Activated naive CD8-positive, alpha-beta T cell treated with anti-CD3 and anti-CD28 coated beads, Interleukin-2, amount 50 U/mL, for 16 hours (primary cell): ENCODE data around the gene CFAP126.
"Not testable (repeated sequence)": the region's sequence is repeated elsewhere in the genome, so short reads cannot be mapped to it uniquely, and the experiment has no call there.

ENCODE experiments used
- DNase-seq: peaks from one replicate; pipeline ENCODE4 v3.0.0-alpha.2; 2020; ENCODE audit warnings: low read depth, low spot score

Gene CFAP126, protein sequence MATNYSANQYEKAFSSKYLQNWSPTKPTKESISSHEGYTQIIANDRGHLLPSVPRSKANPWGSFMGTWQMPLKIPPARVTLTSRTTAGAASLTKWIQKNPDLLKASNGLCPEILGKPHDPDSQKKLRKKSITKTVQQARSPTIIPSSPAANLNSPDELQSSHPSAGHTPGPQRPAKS

DNA sequence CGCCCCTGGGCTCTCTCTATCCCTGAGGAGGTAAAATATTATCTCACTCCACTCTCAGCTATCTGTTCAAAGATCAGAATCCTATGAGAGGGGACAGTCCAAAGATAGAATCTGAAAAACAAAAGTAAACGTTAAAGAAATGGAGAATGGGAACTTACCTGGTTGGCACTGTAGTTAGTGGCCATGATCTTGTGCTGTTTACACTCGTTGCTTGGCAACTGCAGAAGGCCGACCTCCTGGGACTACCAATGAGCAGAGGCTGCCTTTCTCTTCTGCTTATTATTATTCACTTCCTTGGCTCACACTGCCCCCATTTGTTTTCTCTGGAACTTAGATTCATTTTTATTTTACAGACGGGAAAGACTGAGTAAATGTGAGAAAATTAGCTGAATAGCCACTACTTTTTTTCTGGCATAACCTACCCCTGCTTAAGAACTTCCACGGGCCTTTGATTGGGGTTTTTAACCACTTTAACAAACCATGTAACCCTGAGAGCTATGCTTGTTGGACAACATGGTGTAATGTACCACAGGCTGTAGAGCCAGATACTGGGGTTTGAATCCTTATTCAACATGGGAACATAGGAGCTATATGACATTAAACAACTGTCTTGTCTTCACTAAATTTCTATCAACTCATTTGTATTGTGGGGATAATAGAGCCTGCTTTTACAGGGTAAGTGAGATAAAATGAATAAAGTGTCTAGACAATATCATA lies at the start of gene CFAP126:
Gene CFAP126, minus strand, starts transcription at position 193 of the 717 bp plus-strand sequence. Its CDS starts 8 bp downstream, at position 185.
- no peak for DNase-seq

DNA sequence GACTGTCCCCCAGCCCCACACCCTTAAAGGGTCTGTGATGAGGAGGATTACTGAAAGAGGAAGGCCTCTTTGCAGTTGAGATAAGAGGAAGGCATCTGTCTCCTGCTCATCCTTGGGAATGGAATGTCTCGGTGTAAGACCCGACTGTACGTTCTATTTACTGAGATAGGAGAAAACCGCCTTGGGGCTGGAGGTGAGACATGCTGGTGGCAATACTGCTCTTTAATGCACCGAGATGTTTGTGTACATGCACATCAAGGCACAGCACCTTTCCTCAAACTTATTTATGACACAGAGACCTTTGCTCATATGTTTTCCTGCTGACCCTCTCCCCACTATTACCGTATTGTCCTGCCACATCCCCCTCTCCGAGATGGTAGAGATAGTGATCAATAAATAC lies 45.4 kb upstream of the CFAP126 start:
- DNase-seq, result not testable (repeated sequence)

DNA sequence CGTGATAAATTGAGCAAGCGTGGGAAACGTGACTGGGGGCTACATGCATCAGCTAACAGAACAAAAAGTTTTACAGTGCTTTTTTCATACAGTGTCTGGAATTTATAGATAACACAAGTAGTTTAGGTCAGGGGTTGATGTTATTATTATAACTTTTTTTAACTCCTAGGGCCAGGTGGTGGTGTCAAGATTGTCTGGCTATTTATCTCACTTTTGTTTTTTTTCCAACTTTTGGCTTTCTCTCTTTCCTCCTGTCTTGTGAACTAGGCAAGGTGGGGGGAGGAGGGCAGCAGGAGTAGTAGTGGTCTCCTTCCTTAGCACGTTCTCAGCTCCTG lies 42.9 kb upstream of the CFAP126 start:
- DNase-seq, result not testable (repeated sequence)

DNA sequence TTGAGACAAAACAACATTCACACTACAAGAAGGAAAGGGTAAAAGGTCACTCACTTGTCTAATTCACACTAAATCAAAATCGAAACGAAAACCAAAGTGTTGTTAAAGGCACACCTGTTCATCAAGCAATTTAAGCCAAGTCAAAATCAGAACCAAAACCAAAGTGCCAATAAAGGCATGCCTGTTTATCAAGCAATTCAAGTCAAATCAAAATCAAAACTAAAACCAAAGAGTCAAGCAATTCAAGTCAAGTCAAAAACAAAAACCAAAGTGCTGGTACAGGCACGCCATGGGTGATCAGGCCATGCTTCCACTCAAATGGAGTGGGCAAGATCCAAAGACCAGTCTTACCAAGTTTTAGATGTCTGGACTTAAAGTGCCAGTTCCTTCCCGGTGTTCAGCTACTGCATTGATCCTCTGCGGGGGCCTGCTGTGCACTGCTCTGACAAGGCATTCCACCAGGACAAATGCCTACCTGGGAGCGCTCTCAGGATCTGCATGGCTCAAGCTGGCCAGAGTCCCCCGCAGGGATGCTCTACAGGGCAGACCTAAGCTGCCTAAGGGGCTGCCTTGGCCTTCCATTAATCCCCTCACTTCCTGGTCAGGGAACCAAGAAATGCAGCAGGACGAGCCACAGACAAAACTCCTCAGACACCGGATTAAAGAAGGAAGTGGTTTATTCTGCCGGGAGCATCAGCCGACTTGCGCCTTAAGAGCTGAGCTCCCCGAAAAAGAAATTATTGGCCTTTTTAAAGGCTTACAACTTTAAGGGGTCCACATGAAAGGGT lies 42.4 kb upstream of the CFAP126 start:
- not testable (repeated sequence) for DNase-seq

DNA sequence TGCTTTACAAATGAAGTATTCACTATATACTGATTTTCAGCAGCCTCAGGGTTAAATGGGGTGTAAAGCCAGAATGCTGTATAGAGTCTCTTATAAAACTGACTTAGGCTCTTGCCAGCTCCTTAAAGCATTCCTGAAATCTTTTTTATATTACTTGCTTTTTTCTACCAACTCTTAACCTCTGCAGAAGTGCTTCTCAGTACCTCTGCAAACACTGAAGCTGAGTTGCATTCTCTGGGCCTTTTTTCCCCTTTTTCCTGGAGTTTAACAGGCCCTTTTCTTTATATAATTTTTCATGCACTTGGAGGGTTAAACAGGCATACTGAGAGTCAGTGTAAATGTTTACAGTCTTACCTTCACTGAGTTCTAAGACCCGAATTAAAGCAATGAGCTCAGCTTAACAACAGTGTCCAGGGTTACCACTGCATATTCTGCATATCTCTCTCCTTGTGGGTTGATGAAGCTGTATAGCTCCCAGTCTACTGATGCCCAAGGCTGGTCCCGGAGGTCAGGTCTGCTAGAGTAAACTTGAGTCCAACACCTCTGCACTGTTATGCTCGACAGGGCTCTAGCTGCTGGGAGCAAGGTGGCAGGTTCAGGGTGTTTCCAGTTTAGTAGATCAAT lies 40.9 kb upstream of the CFAP126 start:
- DNase-seq, result no peak

DNA sequence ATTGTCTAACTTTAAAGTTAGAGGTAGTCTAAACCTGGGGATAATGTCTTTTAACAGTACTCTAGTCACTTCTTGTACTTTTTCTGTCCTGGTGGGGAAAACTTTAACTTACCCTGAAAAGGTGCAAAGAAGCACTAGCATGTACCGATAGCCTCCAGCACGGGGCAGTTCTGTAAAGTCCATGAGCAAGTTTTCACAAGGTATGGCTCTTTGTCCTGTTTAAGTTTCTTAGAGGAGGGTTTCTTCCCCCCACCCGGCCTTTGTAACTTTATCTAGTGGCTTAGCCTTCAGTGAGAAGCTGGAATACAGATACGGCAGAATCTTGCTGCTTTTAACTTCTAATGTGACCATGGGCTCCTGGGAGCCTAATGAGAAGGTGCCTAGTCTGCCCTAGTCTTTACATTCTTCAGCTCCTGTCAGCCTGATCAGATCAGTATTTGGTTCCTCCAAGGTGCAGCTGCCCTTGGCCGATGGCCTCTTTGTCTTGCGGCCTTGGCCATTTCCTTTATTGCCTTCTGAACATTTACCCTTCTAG lies 39.8 kb upstream of the CFAP126 start:
- DNase-seq, result no peak

DNA sequence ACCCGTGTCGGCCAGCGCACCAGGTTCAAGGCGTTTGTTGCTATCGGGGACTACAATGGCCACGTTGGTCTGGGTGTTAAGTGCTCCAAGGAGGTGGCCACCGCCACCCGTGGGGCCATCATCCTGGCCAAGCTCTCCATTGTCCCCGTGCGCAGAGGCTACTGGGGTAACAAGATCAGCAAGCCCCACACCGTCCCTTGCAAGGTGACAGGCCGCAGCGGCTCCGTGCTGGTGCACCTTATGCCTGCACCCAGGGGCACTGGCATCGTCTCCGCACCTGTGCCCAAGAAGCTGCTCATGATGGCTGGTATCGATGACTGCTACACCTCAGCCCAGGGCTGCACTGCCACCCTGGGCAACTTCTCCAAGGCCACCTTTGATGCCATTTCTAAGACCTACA lies 38.9 kb upstream of the CFAP126 start:
- DNase-seq, result not testable (repeated sequence)

DNA sequence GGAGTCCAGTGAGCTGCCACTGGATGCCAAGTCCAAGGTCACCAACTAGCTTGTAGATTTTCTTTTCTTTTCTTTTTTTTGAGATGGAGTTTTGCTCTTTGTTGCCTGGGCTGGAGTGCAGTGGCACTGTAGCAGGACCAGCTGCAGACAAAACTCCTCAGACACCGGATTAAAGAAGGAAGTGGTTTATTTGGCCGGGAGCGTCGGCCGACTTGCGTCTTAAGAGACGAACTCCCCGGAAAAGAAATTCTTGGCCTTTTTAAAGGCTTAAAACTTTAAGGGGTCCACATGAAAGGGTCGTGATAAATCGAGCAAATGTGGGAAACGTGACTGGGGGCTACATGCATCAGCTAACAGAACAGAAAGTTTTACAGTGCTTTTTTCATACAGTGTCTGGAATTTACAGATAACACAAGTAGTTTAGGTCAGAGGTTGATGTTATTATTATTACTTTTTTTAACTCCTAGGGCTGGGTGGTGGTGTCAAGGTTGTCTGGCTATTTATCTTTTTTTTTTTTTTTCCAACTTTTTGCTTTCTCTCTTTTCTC lies 36.4 kb upstream of the CFAP126 start:
- DNase-seq, result no peak

DNA sequence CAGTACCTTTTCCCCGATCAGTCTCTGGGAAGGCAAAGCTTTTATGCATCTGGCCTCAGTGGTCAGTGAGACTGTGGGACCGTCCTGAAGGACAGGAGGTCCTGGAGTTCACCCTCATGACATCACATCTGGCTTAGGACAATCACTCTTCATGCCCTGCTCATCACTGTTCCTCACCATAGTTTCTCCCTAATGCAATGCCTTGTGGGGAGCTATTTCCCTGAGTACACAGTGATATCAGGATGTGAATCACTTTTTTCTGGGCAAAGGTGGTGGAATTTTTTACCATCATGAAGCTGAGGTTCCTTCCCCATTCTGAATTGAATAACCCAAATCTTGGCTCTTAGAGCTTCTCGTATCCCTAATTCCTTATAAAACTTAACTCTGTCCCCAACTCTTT lies 34.8 kb upstream of the CFAP126 start:
- no peak for DNase-seq

DNA sequence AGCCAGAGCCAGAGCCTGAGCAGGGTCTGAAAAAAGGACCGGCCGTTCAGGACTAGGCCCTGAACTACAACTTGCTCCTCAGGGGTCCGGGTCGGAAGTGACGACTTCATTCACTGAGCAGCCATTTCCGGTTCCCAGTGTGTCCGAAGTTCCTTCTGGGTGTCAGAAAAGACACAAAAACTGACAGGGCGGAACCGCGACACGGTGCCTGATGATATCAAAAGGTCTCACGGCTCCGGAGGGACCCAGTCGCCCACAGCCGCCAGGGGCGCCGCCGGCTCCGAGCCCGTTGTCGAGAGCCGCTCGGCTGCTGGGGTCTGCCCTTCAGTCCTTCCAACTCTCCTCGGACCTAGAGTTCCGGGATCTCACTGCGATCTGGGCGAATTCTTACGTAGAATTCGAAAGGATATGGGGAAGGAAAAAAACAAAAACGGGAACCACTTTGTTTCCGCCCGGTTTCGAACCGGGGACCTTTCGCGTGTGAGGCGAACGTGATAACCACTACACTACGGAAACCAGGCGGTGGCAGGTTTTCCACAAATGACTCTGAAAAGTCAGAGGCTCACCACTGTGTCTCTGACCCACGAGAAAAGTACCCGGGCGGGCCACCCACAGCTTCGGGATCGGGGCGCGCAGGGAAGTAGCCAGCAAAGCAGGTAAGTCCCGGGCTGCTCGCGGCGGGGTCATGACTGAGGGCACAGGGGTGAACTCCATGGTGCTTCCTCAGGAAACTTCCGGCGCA lies 31.8 kb upstream of the CFAP126 start:
- DNase-seq, result peak; percentile 81

DNA sequence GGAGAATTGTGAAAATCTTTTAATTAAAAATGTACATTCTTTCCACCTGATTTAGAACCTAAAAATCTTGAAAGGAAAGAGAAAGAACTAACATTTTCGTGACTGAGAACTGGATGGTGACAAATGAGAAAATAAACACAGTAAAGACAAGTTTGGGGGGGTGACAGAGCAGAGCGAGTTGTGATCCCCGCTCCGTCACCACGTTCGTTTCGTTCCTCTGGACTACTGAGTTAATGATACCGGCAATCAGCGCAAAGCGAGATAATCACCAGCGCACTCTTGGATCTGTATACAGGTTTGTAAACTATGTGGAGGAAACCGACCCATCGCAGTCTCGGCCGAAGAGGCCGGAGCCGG lies 31.2 kb upstream of the CFAP126 start:
- DNase-seq, result no peak

DNA sequence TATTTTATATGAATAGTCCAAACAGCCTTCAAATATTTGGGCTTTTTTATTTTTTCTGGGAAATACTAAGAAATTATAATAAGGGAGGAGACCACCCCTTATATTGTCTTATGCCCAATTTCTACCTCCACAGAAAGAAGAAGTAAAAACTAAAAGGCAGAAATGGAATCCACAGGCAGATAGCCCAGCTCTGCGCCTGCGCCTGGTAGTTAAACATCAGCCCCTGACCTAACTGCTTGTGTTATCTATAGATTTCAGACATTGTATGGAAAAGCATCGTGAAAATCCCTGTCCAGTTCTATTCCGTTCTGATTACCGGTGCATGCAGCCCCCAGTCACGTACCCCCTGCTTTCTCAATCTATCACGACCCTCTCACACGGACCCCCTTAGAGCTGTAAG lies 29.4 kb upstream of the CFAP126 start:
- not testable (repeated sequence) for DNase-seq

DNA sequence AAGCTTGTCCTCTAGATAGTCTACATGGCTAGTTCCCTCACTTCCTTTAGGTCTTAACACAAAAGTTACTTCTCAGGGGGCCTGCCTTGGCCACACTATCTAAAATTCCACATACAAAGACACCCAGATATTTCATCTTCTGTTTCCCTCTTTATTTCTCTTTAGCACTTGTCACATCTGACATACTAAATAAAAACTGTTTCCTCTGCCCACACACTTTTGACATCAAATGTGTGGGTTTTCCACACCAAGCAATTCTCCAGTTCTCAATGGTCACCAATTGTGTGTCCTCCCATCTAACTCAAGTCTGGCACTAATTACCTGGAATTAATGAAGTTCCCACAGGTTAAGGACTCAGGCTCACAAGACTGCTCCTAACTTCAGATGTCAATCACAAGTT lies 25.5 kb upstream of the CFAP126 start:
- no peak for DNase-seq

DNA sequence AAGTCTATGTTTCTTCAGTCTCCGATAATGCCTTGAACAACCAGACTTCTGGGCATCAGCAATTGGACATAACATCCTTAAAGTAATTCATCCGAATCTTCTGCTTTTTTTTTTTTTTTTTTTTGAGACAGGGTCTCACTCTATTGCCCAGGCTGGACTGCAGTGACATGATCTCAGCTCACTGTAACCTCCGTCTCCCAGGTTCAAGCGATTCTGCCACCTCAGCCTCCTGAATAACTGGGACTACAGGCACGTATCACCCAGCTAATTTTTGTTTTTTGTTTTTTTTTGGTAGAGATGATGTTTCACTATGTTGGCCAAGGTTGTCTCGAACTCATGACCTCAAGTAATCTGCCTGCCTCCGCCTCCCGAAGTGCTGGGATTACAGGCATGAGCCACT lies 23.9 kb upstream of the CFAP126 start:
- no peak for DNase-seq

DNA sequence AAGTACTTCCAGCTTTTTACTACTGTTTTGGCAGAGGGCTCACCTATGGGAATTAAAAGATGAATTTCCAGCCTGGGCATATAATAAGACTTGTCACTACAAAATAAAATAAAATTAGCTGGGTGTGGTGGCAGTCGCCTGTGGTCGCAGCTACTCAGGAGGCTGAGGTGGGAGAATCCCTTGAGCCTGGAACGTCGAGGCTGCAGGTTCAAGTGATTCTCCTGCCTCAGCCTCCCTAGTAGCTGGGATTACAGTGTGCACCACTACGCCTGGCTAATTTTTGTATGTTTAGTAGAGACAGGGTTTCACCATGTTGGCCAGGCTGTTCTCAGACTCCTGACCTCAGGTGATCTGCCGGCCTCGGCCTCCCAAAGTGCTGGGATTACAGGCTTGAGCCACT lies 23.5 kb upstream of the CFAP126 start:
- not testable (repeated sequence) for DNase-seq

DNA sequence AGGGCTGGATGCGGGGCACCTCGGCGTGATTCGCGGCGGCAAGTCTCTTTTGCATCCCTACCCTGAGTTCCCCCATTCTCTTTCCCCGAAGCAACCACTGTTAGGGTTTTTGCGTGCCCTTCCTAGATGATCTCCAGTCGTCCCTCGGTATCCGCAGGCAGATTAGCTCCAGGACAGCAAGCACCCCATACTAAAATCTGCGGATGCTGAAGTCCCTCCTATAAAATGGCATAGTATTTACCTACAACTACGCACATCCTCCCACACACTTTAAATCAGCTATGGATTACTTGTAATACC lies 22.8 kb upstream of the CFAP126 start:
- no peak for DNase-seq

DNA sequence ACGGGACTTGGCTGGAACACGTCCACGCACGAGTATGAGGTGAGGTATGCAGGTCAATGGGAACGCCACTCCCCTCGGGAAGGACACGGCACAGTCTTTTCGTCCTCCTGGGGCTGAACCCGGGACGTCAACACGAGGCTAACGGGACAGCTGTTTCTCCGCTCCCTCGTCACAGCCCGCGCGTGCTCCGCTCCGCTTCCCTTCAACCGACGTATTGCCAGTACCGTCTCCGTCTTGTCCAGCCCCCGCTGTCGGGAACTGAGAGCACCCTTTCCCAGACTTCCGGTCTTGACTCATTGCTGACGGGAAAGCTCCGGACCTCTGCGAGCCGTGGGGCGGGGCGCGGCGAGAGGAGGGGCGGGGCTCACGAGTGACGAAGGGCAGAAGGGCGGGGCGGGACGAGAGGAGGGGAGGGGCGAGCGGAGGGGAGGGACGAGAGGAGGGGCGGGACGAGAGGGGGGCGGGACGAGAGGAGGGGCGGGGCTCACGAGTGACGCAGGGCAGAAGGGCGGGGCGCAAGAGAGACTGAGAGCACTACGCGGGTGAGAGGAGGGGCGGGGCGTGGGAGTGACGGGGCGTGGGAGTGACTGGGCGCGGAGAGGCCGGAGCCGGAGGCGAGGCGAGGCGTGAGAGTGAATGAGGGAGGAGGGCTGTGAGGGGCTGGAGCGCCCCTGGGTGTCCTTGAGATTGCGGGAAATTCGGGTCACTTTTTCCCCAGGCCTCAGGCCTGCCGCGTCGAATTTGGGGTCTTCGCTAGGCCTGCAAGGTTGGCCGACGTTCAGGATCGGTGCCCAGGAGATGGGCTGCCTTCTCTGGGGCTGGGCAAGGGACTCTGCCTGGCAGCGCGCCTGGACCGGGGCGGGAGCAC lies 22.2 kb upstream of the CFAP126 start:
- peak; percentile 83 for DNase-seq

DNA sequence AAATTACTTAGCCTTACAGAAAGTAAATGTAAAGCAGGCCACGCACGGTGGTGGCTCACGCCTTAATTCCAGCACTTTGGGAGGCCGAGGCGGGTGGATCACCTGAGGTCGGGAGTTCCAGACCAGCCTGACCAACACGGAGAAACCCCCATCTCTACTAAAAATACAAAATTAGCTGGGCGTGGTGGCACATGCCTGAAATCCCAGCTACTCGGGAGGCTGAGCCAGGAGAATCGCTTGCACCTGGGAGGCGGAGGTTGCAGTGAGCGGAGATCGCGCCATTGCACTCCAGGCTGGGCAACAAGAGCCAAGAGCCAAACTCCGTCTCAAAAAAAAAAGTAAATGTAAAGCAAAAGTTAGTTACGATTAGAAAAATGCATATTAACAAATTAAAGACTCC lies 21.5 kb upstream of the CFAP126 start:
- DNase-seq, result not testable (repeated sequence)

DNA sequence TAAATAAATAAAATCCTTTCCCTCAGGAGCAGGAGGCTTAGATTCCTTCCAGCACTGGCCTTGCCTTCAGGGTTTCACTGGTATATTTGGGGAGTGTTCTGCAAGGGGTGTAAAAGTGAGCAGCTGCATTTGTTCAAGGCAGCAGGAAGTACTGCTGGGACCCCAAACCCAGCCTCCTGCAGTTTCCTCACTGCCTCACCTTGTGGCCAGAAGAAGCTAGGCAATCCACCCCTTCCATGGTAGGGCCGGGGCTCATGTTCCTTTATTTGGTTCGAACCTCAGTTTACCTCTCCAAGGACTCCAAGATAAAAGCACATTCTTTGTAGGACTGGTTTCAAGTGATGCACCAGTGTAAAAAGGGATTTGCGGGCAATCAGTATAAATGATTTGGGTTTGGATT lies 21.0 kb upstream of the CFAP126 start:
- no peak for DNase-seq

DNA sequence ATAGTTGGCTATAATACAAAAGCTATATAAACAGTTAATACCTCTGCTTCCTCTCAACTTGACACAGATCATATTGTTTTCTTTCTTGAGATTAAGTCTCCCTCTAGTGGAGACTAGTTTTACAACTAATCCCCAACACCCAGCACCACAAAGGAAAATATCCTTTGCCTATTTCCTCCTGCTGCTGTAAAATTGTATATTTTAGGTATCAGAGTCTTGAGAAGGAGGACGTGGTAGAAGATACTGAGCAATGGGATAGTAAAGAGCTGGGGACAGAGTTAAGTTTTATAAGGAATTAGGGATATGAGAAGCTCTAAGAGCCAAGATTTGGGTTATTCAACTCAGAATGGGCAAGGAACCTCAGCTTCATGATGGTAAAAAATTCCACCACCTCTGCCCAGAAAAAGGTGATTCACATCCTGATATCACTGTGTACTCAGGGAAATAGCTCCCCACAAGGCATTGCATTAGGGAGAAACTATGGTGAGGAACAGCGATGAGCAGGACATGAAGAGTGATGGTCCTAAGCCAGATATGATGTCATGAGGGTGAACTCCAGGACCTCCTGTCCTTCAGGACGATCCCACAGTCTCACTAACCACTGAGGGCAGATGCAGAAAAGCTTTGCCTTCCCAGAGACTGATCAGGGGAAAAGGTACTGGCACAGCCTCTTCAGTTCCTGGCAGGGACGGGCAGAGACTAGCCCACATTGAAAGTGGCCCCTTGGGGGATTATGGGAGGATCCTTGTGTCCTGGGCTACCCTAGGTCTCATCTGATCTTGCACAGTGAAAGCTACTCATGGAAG lies 14.7 kb upstream of the CFAP126 start:
- no peak for DNase-seq
